GM21367 (cell line): Measurements from ENCODE around the gene PDSS1.

Source experiments
- ATAC-seq: cut with Tn5 transposase; IDR thresholded peaks from one replicate; pipeline ENCODE4 v1.9.1; 2021; ENCODE audit not compliant: unreplicated experiment

Gene PDSS1

GRCh38 chr10:26697922-26698608, 564 bp downstream of the PDSS1 start:
- ATAC-seq: no peak

- no peak for ATAC-seq
These were observed 1.4 kb downstream of the PDSS1 start for GRCh38 chr10:26698909-26699308.

- ATAC-seq: no peak
These were observed 2.1 kb downstream of the PDSS1 start for GRCh38 chr10:26699631-26700030.

GRCh38 chr10:26700884-26701630, 3.6 kb downstream of the PDSS1 start:
- no peak for ATAC-seq

- no peak for ATAC-seq
These were observed 5.6 kb downstream of the PDSS1 start for GRCh38 chr10:26703096-26703495.

GRCh38 chr10:26703974-26704373, 6.5 kb downstream of the PDSS1 start:
- no peak for ATAC-seq

- no peak for ATAC-seq
These were observed 8.7 kb downstream of the PDSS1 start for GRCh38 chr10:26706206-26706605.

- no peak for ATAC-seq
These were observed 9.4 kb downstream of the PDSS1 start for GRCh38 chr10:26706936-26707335.

- no peak for ATAC-seq
These were observed 13.8 kb downstream of the PDSS1 start for GRCh38 chr10:26711324-26711723.

- ATAC-seq: no peak
These were observed 17.1 kb downstream of the PDSS1 start for GRCh38 chr10:26714415-26715136.

GRCh38 chr10:26715137-26715487, 17.6 kb downstream of the PDSS1 start:
- ATAC-seq: no peak

- ATAC-seq: no peak
These were observed 20.0 kb downstream of the PDSS1 start for GRCh38 chr10:26717476-26717875.

- ATAC-seq: no peak
These were observed 24.1 kb downstream of the PDSS1 start for GRCh38 chr10:26721561-26721960.

GRCh38 chr10:26723016-26723415, 25.5 kb downstream of the PDSS1 start:
- ATAC-seq: no peak

GRCh38 chr10:26725837-26726727, 28.6 kb downstream of the PDSS1 start:
- ATAC-seq: no peak

GRCh38 chr10:26727005-26727404, 29.5 kb downstream of the PDSS1 start:
- ATAC-seq: no peak

GRCh38 chr10:26728957-26729356, 31.5 kb downstream of the PDSS1 start:
- ATAC-seq: no peak

GRCh38 chr10:26729395-26729794, 31.9 kb downstream of the PDSS1 start:
- no peak for ATAC-seq

- no peak for ATAC-seq
These were observed 33.1 kb downstream of the PDSS1 start for GRCh38 chr10:26730552-26730951.

GRCh38 chr10:26733750-26734568, 36.5 kb downstream of the PDSS1 start:
- no peak for ATAC-seq
